GM21526 (cell line): ENCODE data around the gene NEURL3.
"Not testable (repeated sequence)": the region's sequence is repeated elsewhere in the genome, so short reads cannot be mapped to it uniquely, and the experiment has no call there.

ENCODE experiments used
- ATAC-seq: cut with Tn5 transposase; IDR thresholded peaks from one replicate; pipeline ENCODE4 v1.9.1; 2021; ENCODE audit warnings: moderate library complexity; ENCODE audit not compliant: unreplicated experiment, low FRiP score

NEURL3 gene

GRCh38 chr2:96491860-96492497, 13.2 kb downstream of the NEURL3 start:
- ATAC-seq = no peak

- ATAC-seq = no peak
These were observed 15.5 kb downstream of the NEURL3 start for GRCh38 chr2:96489663-96490062.

GRCh38 chr2:96489261-96489660, 15.9 kb downstream of the NEURL3 start:
- ATAC-seq = no peak

GRCh38 chr2:96486696-96487095, 18.5 kb downstream of the NEURL3 start:
- ATAC-seq = no peak

- peak; percentile 59 for ATAC-seq
These were observed 19.2 kb downstream of the NEURL3 start for GRCh38 chr2:96485751-96486651.

GRCh38 chr2:96485350-96485749, 19.8 kb downstream of the NEURL3 start:
- ATAC-seq = no peak

- no peak for ATAC-seq
These were observed 21.1 kb downstream of the NEURL3 start for GRCh38 chr2:96484091-96484490.

GRCh38 chr2:96477458-96477857, 27.7 kb downstream of the NEURL3 start:
- no peak for ATAC-seq

- no peak for ATAC-seq
These were observed 33.4 kb downstream of the NEURL3 start for GRCh38 chr2:96471772-96472171.

- no peak for ATAC-seq
These were observed 34.5 kb downstream of the NEURL3 start for GRCh38 chr2:96470636-96471035.

- ATAC-seq = no peak
These were observed 35.0 kb downstream of the NEURL3 start for GRCh38 chr2:96470109-96470508.

GRCh38 chr2:96468904-96469303, 36.3 kb downstream of the NEURL3 start:
- no peak for ATAC-seq

GRCh38 chr2:96464651-96465050, 40.5 kb downstream of the NEURL3 start:
- no peak for ATAC-seq

- ATAC-seq = no peak
These were observed 41.1 kb downstream of the NEURL3 start for GRCh38 chr2:96464061-96464460.

- ATAC-seq = no peak
These were observed 42.0 kb downstream of the NEURL3 start for GRCh38 chr2:96463119-96463518.

GRCh38 chr2:96461616-96462015, 43.5 kb downstream of the NEURL3 start:
- ATAC-seq = not testable (repeated sequence)

- no peak for ATAC-seq
These were observed 53.1 kb downstream of the NEURL3 start for GRCh38 chr2:96452053-96452452.

- no peak for ATAC-seq
These were observed 55.5 kb downstream of the NEURL3 start for GRCh38 chr2:96449637-96450036.

- no peak for ATAC-seq
These were observed 56.0 kb downstream of the NEURL3 start for GRCh38 chr2:96449174-96449573.

GRCh38 chr2:96447726-96448125, 57.4 kb downstream of the NEURL3 start:
- ATAC-seq = no peak
